ENCODE results near the gene RACGAP1.

DNA sequence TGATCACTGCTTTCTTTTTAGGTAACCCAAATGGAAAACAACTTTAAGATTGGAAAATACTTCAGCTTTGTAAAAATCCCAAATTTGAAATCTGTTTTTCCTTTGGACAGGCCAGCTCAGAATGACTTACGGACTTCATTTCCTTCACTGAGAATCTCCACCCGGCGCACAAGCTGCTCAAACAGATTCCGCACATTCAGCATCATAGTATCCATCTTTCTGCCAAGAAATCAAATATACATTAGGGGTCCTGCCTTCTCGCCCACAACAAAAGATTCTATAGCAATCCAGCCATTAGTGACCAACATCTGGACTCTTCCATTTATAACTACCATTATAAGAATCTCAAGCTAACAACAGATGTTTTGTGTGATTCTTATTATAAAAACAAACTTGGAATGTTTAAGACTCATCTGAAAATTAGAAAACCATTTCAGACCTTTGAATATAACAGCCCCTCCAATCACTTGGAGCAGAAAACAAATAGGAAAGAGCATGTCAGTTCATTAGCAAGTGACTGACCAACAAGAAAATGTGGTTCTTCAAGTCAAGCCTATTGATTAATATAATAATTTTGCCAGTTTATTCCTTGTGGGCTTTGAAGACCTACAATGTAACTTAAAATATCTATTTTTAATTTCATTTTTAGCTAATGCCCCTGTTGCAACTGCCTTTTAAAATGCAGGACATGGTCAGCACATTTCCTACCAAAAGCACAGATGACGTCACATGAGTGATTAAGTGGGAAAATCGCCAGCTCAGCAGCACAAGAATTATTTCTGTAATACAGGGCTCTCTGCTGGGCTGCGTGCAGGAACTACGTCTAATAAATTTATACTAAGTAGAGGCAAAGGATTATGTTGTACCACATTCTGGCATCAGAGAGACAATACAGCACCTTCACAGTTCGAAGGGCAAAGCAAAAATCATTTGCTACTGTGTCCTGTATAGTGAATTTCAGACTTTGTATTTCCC, 8.5 kb downstream of the RACGAP1 start:
- TF ChIP-seq, protein P1, sequence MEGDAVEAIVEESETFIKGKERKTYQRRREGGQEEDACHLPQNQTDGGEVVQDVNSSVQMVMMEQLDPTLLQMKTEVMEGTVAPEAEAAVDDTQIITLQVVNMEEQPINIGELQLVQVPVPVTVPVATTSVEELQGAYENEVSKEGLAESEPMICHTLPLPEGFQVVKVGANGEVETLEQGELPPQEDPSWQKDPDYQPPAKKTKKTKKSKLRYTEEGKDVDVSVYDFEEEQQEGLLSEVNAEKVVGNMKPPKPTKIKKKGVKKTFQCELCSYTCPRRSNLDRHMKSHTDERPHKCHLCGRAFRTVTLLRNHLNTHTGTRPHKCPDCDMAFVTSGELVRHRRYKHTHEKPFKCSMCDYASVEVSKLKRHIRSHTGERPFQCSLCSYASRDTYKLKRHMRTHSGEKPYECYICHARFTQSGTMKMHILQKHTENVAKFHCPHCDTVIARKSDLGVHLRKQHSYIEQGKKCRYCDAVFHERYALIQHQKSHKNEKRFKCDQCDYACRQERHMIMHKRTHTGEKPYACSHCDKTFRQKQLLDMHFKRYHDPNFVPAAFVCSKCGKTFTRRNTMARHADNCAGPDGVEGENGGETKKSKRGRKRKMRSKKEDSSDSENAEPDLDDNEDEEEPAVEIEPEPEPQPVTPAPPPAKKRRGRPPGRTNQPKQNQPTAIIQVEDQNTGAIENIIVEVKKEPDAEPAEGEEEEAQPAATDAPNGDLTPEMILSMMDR (IDR thresholded peaks at IDR 0.05), result no peak
- TF ChIP-seq EP300 (IDR thresholded peaks at IDR 0.05), result no peak
- TF ChIP-seq POLR2A (IDR thresholded peaks at IDR 0.05), result no peak
- no peak for TF ChIP-seq POLR2AphosphoS5 (IDR thresholded peaks at IDR 0.05)
